Measurements from ENCODE around the gene TAS2R40. TPM values are rescaled to one million over a fixed set of nuclear protein-coding genes. Genes with fewer than 3 reads are reported as not detected.

TAS2R40 gene
- total RNA-seq, 2 donors from 2014 or later: not detected

- H3K27ac ChIP-seq: no peak overlapping the region
- no peaks in the 10 kb centered on the region for H3K27me3 ChIP-seq
- intact Hi-C loops (cut with DNase I): loop anchor here (5.0 kb wide), 2 partner anchors 58 to 173 kb away; no protein-coding TSS in a partner anchor
- H3K4me3 ChIP-seq: no peak overlapping the region
- no peak for ATAC-seq
- DNase-seq: no peak
- H3K4me1 ChIP-seq: no peaks in the 10 kb centered on the region
- H3K9me3 ChIP-seq: no peaks in the 10 kb centered on the region
- H3K36me3 ChIP-seq (replicated peaks in 1 of 2; ENCODE audit: insufficient read depth in 1 of 2, low read depth in 2 of 2): no peaks in the 10 kb centered on the region
- TF ChIP-seq CTCF (IDR thresholded peaks at IDR 0.05): no peak
- 27 to 32% methylated on average over 1 of the region's 1 CpG for WGBS, 2 donors
These were observed 22.5 kb downstream of the TAS2R40 start for GRCh38 chr7:143244321-143244720.

- Histone ChIP-seq H3K27ac (no peak overlapping the region), H3K27me3 (no peaks in the 10 kb centered on the region), H3K4me1 (no peaks in the 10 kb centered on the region), H3K9me3 (no peaks in the 10 kb centered on the region), H3K4me3 (no peak overlapping the region), H3K36me3 (replicated peaks in 1 of 2; ENCODE audit: insufficient read depth in 1 of 2, low read depth in 2 of 2) (no peaks in the 10 kb centered on the region)
- TF ChIP-seq CTCF (IDR thresholded peaks at IDR 0.05): no peak
- TF ChIP-seq POLR2A (IDR thresholded peaks at IDR 0.05): no peak
- intact Hi-C loops (cut with DNase I): no loop called here
- no peak for ATAC-seq
- WGBS, 2 donors: 53 to 55% methylated on average over 3 of the region's 3 CpGs
- DNase-seq: no peak
These were observed 23.3 kb downstream of the TAS2R40 start for GRCh38 chr7:143245123-143245522.

- ATAC-seq: no peak
- no peak overlapping the region for H3K27ac ChIP-seq
- H3K4me1 ChIP-seq: no peaks in the 10 kb centered on the region
- H3K4me3 ChIP-seq: no peak overlapping the region
- no peak for TF ChIP-seq CTCF (IDR thresholded peaks at IDR 0.05)
- no peak for TF ChIP-seq POLR2A (IDR thresholded peaks at IDR 0.05)
- H3K36me3 ChIP-seq (replicated peaks in 1 of 2; ENCODE audit: insufficient read depth in 1 of 2, low read depth in 2 of 2): no peaks in the 10 kb centered on the region
- DNase-seq: no peak
- H3K27me3 ChIP-seq: no peaks in the 10 kb centered on the region
- H3K9me3 ChIP-seq: no peaks in the 10 kb centered on the region
- WGBS, 2 donors: 84 to 88% methylated on average over 1 of the region's 1 CpG
- intact Hi-C loops (cut with DNase I): no loop called here
These were observed 25.5 kb downstream of the TAS2R40 start for GRCh38 chr7:143247372-143247771.

- intact Hi-C loops (cut with DNase I): no loop called here
- 59 to 76% methylated on average over 2 of the region's 2 CpGs for WGBS, 2 donors
- ATAC-seq: no peak
- Histone ChIP-seq H3K36me3 (replicated peaks in 1 of 2; ENCODE audit: insufficient read depth in 1 of 2, low read depth in 2 of 2) (no peaks in the 10 kb centered on the region), H3K9me3 (no peaks in the 10 kb centered on the region), H3K4me3 (no peak overlapping the region), H3K4me1 (no peaks in the 10 kb centered on the region), H3K27ac (no peak overlapping the region), H3K27me3 (no peaks in the 10 kb centered on the region)
- peak in 2 of 4 donors; percentile 28 to 39 for DNase-seq
- no peak for TF ChIP-seq CTCF (IDR thresholded peaks at IDR 0.05)
- no peak for TF ChIP-seq POLR2A (IDR thresholded peaks at IDR 0.05)
These were observed 27.0 kb downstream of the TAS2R40 start for GRCh38 chr7:143248761-143249354.

GRCh38 chr7:143250199-143250598, 28.4 kb downstream of the TAS2R40 start:
- no peak overlapping the region for H3K27ac ChIP-seq
- no peaks in the 10 kb centered on the region for H3K9me3 ChIP-seq
- no peaks in the 10 kb centered on the region for H3K27me3 ChIP-seq
- H3K4me3 ChIP-seq: no peak overlapping the region
- no peaks in the 10 kb centered on the region for H3K4me1 ChIP-seq
- TF ChIP-seq POLR2A (IDR thresholded peaks at IDR 0.05) (no peak), CTCF (IDR thresholded peaks at IDR 0.05) (no peak)
- DNase-seq (no peak), ATAC-seq (no peak)
- intact Hi-C loops (cut with DNase I): no loop called here
- no peaks in the 10 kb centered on the region for H3K36me3 ChIP-seq (replicated peaks in 1 of 2; ENCODE audit: insufficient read depth in 1 of 2, low read depth in 2 of 2)

Data from body of pancreas (tissue), 4 donors.